Stimulated activated CD4-positive, alpha-beta T cell treated with anti-CD3 and anti-CD28 coated beads, TNF-alpha, amount 100 ng/mL, for 24 hours (primary cell): ENCODE data around the gene PLA2G2E.

Experiments
- DNase-seq, 3 experiments: peaks; one replicate each; pipeline ENCODE4 v3.0.0-alpha.2; 2020; ENCODE audit warnings: low read depth in 3 of 3

PLA2G2E gene

GRCh38 chr1:19923137-19923952, at the start of gene PLA2G2E:
TSS of gene PLA2G2E (minus strand) at chr1:19923617. CDS start at chr1:19923559, 58 bp downstream.
- no peak for DNase-seq

- DNase-seq: no peak
Measured at GRCh38 chr1:19971664-19972063, 48.2 kb upstream of the PLA2G2E start.

GRCh38 chr1:19969898-19970660, 46.7 kb upstream of the PLA2G2E start:
- no peak for DNase-seq

- DNase-seq: no peak
Measured at GRCh38 chr1:19967808-19968207, 44.4 kb upstream of the PLA2G2E start.

- no peak for DNase-seq
Measured at GRCh38 chr1:19964542-19964941, 41.1 kb upstream of the PLA2G2E start.

- no peak for DNase-seq
Measured at GRCh38 chr1:19963636-19964035, 40.2 kb upstream of the PLA2G2E start.

GRCh38 chr1:19960591-19960990, 37.2 kb upstream of the PLA2G2E start:
- DNase-seq: no peak

- no peak for DNase-seq
Measured at GRCh38 chr1:19957779-19958178, 34.4 kb upstream of the PLA2G2E start.

- no peak for DNase-seq
Measured at GRCh38 chr1:19955534-19956170, 32.2 kb upstream of the PLA2G2E start.

- no peak for DNase-seq
Measured at GRCh38 chr1:19954059-19954458, 30.6 kb upstream of the PLA2G2E start.

GRCh38 chr1:19949016-19949415, 25.6 kb upstream of the PLA2G2E start:
- no peak for DNase-seq

- no peak for DNase-seq
Measured at GRCh38 chr1:19946971-19947370, 23.6 kb upstream of the PLA2G2E start.

- no peak for DNase-seq
Measured at GRCh38 chr1:19946331-19946751, 22.9 kb upstream of the PLA2G2E start.

GRCh38 chr1:19945914-19946313, 22.5 kb upstream of the PLA2G2E start:
- DNase-seq: no peak

- no peak for DNase-seq
Measured at GRCh38 chr1:19942657-19943056, 19.2 kb upstream of the PLA2G2E start.

- DNase-seq: no peak
Measured at GRCh38 chr1:19942088-19942487, 18.7 kb upstream of the PLA2G2E start.

GRCh38 chr1:19941206-19941568, 17.8 kb upstream of the PLA2G2E start:
- DNase-seq: no peak

GRCh38 chr1:19940486-19941205, 17.2 kb upstream of the PLA2G2E start:
- DNase-seq: no peak

- DNase-seq: no peak
Measured at GRCh38 chr1:19938472-19938871, 15.1 kb upstream of the PLA2G2E start.

GRCh38 chr1:19936061-19936750, 12.8 kb upstream of the PLA2G2E start:
- no peak for DNase-seq

- DNase-seq: no peak
Measured at GRCh38 chr1:19934336-19934735, 10.9 kb upstream of the PLA2G2E start.
